ENCODE measurements around the gene TBL3. TPM values are rescaled to one million over a fixed set of nuclear protein-coding genes. Genes with fewer than 3 reads are reported as not detected.

Gene TBL3
- total RNA-seq, 1 experiment from 2014 or later, result 51.3 TPM

DNA sequence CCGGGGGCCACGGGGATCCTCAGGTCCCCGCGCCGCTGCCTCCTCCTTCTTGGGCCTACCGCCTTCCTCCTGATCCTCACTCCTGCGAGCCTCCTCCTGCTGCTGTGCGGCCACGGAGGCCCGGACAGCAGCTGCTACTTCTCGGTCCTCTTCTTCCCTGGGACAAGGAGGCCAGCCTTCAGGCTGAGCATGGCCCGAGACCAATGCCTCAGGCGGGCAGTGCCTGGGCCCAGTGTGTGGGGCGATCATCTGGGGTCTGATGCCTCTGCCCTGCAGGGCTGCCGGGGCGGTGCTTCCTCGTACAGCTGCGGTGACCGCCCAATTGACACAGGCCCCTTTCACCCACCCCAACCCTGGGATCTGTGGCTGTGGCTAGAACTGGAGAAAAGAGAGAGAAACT lies 29.2 kb downstream of the TBL3 start:
- no TSS peak for BruUV-seq (replicated peaks)
- no peak for TF ChIP-seq EZH2 (IDR thresholded peaks at IDR 0.05; ENCODE audit: low read depth)
- TF ChIP-seq CTCF (conservative IDR thresholded peaks at IDR 0.05), result no peak
- DNase-seq, result no peak
- H3K36me3 ChIP-seq (ENCODE audit: low read depth), result 0 out of 2 replicates have a peak, but pooled peaks cover 5% of the 10 kb centered on the region
- intact Hi-C loops (cut with micrococcal nuclease; ENCODE audit: unreplicated experiment), result loop anchor here (10.0 kb wide), 1 partner anchor 254 kb away; the partner anchor contains the start of gene ECI1
- H3K79me2 ChIP-seq (ENCODE audit: low read depth), result peaks cover 27% of the 10 kb centered on the region
- H3K4me2 ChIP-seq, result no peak overlapping the region
- no peaks in the 10 kb centered on the region for H3K27me3 ChIP-seq (ENCODE audit: insufficient read depth, low read depth)
- POLR2A ChIA-PET (ENCODE audit: unreplicated experiment), result no interaction called here
- CTCF ChIA-PET, result no interaction called here
- H3K9me2 ChIP-seq (ENCODE audit: insufficient read depth), result no peaks in the 10 kb centered on the region
- no peak overlapping the region for H3K27ac ChIP-seq
- H3F3A ChIP-seq (ENCODE audit: insufficient read depth, low read depth), result peaks cover 8% of the 10 kb centered on the region; the same call in 1 of the 2 replicates
- H4K20me1 ChIP-seq (ENCODE audit: insufficient read depth), result peaks cover 31% of the 10 kb centered on the region
- H3K9me3 ChIP-seq (ENCODE audit: insufficient read depth, low read depth), result no peaks in the 10 kb centered on the region
- H2AFZ ChIP-seq, result no peak overlapping the region
- no peak overlapping the region for H3K4me3 ChIP-seq
- H3K4me1 ChIP-seq (replicated peaks; ENCODE audit: insufficient read depth), result peaks cover 1% of the 10 kb centered on the region; the same call in 1 of the 2 replicates

- 0 out of 2 replicates have a peak, but pooled peaks cover 5% of the 10 kb centered on the region for H3K36me3 ChIP-seq (ENCODE audit: low read depth)
- intact Hi-C loops (cut with micrococcal nuclease; ENCODE audit: unreplicated experiment), result loop anchor here (10.0 kb wide), 1 partner anchor 253 kb away; the partner anchor contains the start of gene ECI1
- CTCF ChIA-PET, result no interaction called here
These were observed 29.9 kb downstream of the TBL3 start for GRCh38 chr16:2001456-2002355.

More at GRCh38 chr16:2001456-2002355, 29.9 kb downstream of the TBL3 start:
- Histone ChIP-seq H3K27ac (no peak overlapping the region), H3K9me2 (ENCODE audit: insufficient read depth) (no peaks in the 10 kb centered on the region), H3K9me3 (ENCODE audit: insufficient read depth, low read depth) (no peaks in the 10 kb centered on the region), H3K4me1 (replicated peaks; ENCODE audit: insufficient read depth) (no peaks in the 10 kb centered on the region), H3K79me2 (ENCODE audit: low read depth) (peaks cover 34% of the 10 kb centered on the region), H3K4me2 (no peak overlapping the region), H3F3A (ENCODE audit: insufficient read depth, low read depth) (peaks cover 1% of the 10 kb centered on the region; the same call in 1 of the 2 replicates), H3K4me3 (no peak overlapping the region), H4K20me1 (ENCODE audit: insufficient read depth) (peaks cover 35% of the 10 kb centered on the region), H2AFZ (no peak overlapping the region), H3K27me3 (ENCODE audit: insufficient read depth, low read depth) (no peaks in the 10 kb centered on the region)
- no peak for TF ChIP-seq EZH2 (IDR thresholded peaks at IDR 0.05; ENCODE audit: low read depth)
- TF ChIP-seq CTCF (conservative IDR thresholded peaks at IDR 0.05), result no peak
- POLR2A ChIA-PET (ENCODE audit: unreplicated experiment), result no interaction called here
- BruUV-seq (replicated peaks), result no TSS peak
- no peak for DNase-seq
